Fibroblast of skin of left biceps (primary cell): ENCODE measurements around the gene HIPK3.

ENCODE experiments used
- DNase-seq, 2 experiments: peaks; one replicate each; pipeline ENCODE4 v3.0.0-alpha.2; 2013; ENCODE audit warnings: low read depth in 2 of 2

HIPK3 gene

DNA sequence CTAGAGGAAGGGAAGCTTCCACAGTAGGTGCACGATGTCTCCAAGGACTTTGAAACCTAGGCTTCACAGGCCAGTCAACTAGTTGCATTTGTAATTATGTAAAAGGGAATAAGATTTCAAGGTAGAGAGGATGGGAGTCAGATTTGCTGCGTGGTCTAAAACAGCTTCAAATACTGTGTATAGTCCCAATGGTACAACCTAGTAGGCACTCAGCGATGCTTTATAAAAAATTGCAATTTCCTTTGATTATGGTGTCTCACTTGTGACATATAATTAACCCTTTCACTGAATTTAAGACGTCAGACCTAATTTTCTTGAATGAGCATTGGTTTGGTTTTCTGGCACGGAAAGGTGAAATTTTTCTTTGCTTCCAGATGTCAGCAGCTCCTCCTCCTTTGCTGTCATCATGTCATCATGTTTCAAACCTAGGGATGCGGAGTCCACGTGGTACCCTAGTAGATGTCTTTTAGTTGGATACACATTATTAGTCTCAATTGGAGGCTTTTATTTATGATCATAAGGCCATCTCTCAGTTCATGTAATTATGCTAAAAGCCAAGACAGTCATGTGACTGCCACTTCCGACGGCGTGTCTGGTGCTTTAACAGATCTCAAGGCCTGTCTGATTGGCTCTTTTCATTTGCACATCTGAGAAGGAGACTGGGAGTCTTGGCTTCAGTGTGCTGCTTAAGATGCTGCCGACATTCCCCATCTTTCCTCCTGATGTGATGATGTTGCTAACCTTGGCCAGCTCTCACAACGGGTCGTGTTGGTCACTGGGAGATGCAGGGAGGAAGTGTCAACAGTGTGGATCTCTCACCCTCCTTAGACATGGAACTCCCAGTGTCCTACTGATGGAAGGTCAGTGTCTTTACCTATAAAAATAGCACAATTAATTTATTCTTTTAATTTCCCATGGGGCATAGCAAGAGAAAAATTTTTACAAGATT, 134.0 kb downstream of the HIPK3 start:
- no peak for DNase-seq

DNA sequence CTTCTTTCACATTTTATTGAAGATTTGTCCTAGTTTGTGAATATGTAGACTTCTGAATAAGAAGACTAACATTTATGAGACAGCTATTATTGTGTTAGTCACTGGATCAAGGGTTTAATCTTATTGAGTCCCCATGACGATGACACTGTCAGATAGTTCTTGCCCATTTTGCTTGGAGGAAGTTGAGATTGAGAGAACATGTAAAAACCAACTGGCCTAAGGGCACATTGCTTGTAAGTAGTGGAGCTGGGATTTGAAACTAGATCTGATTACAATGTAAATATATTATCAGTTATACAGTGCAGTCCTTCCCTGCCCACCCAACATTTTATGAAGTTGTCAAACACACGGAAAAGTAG, 134.7 kb downstream of the HIPK3 start:
- no peak for DNase-seq

DNA sequence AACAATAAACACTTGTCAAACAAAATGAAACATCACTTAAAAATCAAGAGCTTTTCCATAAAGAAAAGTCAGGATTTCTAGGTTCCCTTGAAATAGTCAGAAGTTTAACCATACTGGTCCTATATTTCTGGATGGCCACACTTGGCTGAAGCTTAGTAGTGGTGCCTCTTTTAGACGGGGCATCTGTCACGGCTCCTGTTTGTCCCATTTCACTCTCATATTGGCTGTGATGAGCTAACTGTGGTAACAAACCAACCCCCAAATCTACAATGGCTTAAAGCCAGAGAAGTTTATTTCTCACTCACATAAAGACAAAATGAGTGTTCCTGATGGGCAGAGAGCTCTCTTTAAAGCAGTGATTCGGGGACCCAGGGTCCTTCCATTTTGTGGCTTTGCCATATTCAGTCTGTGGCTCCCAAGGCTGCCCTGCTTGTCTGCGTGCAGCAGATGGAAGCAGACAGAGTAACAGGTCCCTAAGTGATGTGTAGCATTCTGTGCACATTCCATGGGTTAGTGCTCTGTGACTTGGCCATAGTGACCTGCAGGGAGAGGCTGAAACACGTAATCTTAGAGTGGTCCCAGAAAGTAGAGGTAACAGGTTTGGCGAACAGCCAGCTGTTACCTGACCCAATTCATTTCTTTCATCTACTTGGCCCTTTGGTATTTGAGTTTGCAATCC, 137.4 kb downstream of the HIPK3 start:
- no peak for DNase-seq

DNA sequence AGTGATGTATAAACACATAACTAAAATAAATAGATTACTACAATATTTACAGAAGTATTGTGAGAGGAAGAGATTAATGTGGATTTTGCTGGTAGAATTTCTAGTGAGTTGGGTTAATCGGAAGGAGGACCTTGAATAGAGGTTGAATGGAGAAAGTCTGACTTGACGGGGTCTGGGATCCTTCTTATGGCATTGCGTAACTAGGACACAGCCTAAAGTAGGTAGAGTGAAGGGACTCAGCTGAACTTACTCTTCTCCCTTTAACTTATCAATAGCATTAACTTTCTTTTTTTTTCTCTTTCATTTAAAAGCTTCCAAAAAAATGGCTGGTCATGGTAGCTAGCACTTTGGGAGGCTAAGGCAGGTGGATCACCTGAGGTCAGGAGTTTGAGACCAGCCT, 139.2 kb downstream of the HIPK3 start:
- DNase-seq = no peak

DNA sequence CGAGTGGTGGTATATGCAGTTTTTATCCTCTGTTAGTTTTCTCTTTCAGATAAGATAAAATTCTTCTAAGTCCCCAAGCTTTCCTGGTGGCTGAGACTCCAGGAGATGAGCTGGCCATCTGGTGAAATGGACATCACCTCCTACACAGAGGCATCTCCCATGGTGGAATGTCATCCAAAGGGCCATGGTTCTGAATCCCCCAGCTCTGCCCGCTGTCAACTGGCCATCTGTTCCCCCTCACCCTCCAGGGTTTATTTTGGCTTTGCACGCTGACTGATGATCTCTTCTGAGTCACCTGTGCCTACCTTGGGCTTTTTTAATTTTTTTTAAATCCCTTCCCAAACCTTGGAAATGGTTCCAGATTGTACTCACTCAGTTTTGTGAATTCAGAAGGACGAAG, 142.2 kb downstream of the HIPK3 start:
- DNase-seq = no peak

DNA sequence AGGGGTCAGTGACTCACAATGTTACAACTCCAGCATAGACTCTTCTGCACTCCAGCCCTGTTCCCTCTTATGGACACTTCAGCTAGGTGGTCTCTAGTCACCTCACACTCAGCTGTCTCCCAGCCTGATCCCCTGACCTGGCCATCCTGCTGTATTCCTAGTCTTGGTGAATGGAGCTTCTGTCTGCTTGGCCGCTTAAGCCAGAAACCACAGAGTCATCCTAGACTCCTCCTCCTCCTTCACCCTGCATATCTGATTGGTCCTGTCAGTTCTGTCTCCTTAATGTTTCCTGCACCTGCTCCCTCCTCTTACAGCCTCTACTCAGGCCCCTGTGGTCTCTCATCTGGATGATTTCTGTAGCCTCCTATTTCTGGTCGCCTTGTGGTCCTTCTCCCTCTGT, 144.9 kb downstream of the HIPK3 start:
- no peak for DNase-seq

DNA sequence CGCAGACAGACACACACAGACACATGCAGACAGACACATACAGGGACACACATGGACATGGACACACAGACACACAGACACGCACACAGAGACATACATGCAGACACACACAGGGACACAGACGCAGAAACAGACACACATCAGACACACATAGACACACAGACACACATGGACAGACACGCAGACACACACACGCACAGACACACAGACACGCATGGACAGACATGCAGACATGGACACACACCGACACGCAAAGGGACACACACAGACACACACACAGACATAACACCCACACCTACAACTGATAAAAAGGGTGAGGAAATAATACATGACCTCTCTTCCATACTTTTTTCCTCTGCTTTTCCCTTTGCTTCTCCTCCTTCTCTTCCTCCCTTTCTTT, 146.2 kb downstream of the HIPK3 start:
- no peak for DNase-seq

DNA sequence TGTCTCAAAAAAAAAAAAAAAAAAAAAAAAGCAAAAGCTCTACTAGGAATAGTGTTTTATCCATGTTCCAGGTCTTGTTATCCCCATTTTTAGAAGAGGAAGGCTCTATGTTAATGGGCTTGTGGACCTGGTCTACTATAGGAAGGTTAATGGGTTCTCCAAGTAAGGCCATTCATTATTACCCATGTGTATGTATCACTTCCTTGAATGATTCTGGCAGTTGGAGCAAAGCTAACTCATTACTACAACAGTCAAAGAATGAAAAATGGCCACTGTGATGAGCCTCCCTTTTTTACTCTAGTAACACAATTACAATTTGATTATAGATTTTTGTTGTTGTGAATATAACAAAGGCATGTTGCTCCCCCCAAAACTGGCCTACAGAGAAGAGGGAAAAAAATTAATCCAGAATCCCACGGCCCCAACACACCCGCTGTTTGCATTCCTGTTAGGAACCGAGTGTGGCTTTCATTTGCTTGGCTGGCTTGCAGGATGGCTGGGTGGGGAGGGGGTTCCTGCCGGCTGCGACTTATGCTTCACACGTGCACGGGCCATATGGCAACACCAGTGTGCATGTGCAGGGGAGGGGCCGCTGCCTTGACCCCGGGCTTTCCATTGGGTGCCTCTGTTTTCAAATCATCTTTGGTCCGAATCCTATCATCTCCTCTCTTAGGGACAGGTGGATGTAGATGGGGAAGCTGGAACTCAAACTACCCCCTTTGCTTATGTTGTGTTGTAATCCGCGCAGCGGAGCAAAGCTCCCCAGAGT, 148.8 kb downstream of the HIPK3 start:
- no peak for DNase-seq
